ENCODE data around the gene PCSK1.

DNA sequence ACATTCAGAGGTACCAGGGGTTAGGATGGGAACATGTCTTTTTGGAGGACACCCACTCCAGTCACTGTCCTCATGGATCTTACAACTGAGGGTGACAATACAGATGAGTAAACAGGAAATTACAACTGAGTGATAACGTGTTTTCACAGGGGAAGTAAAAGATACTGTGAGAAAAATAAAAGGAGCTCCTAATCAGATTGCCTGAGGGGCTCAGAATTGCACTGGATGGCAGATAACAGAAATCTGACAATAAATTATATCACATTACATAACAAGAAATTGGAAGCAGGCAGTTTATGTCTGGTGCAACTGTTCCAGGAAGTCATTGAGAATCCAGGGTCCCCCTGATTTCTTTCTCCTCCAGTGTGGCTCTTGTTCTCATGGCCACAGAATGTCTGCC lies 40.1 kb upstream of the PCSK1 start:
- no peak for TF ChIP-seq BHLHE40 (IDR thresholded peaks at IDR 0.05; ENCODE audit: borderline replicate concordance)
- TF ChIP-seq SUZ12 (IDR thresholded peaks at IDR 0.05), result no peak
- no peak for TF ChIP-seq ELF4 (IDR thresholded peaks at IDR 0.05)
- no peak for TF ChIP-seq HDGF (IDR thresholded peaks at IDR 0.05; ENCODE audit: borderline replicate concordance)
- TF ChIP-seq NFRKB (IDR thresholded peaks at IDR 0.05), result no peak
- no peak for TF ChIP-seq SP1 (IDR thresholded peaks at IDR 0.05)
- no peak for TF ChIP-seq TARDBP (IDR thresholded peaks at IDR 0.05)
- no peak for TF ChIP-seq FOXK2 (IDR thresholded peaks at IDR 0.05)
- TF ChIP-seq L3MBTL2 (conservative IDR thresholded peaks at IDR 0.05), result no peak
- no peak for TF ChIP-seq CTBP1 (IDR thresholded peaks at IDR 0.05; ENCODE audit: borderline replicate concordance)
